ENCODE measurements around the gene C16orf96.

GRCh38 chr16:4557973-4558372 lies 1.8 kb downstream of the C16orf96 start:
- no peak for TF ChIP-seq PBX3 (IDR thresholded peaks at IDR 0.05)
- no peak for TF ChIP-seq MYC (IDR thresholded peaks at IDR 0.05; ENCODE audit: borderline replicate concordance, low read length)

Measured in A549 (cell line).